Natural killer cell (primary cell): ENCODE results near the gene MBL2. TPM values are rescaled to one million over a fixed set of nuclear protein-coding genes. Genes with fewer than 3 reads are reported as not detected.

ENCODE experiments used
- ATAC-seq, 3 donors: fragments of 150-1000 bp in 2 of 3; fragments of 200-7000 bp in 1 of 3; cut with Tn5 transposase; 1 replicate in 1 of 3; 2 replicates in 2 of 3; pipeline ENCODE4 v1.10.0; 2021; ENCODE audit warnings: mild to moderate bottlenecking in 2 of 3, moderate library complexity in 2 of 3
- DNase-seq, 2 donors: peaks; one replicate each; pipeline versions ENCODE4 v3.0.0 to v3.0.0-alpha.2; 2013 to 2021; ENCODE audit warnings: mixed read lengths in 1 of 2
- H3K27ac ChIP-seq: one replicate; pipeline ENCODE4 v1.5.1; 2013; ENCODE audit warnings: mild to moderate bottlenecking, low read length
- H3K27me3 ChIP-seq: one replicate; pipeline ENCODE4 v1.6.1; 2013; ENCODE audit warnings: low read length; ENCODE audit not compliant: control insufficient read depth, insufficient read depth
- H3K36me3 ChIP-seq: one replicate; pipeline ENCODE4 v1.6.1; 2013; ENCODE audit warnings: low read length; ENCODE audit not compliant: control insufficient read depth, insufficient read depth
- H3K4me1 ChIP-seq: one replicate; pipeline ENCODE4 v1.6.1; 2013; ENCODE audit warnings: low read length; ENCODE audit not compliant: control insufficient read depth, insufficient read depth
- H3K4me3 ChIP-seq: one replicate; pipeline ENCODE4 v1.5.1; 2013; ENCODE audit warnings: low read length
- H3K9me3 ChIP-seq: one replicate; pipeline ENCODE4 v1.6.1; 2013; ENCODE audit warnings: low read length; ENCODE audit not compliant: control insufficient read depth, insufficient read depth
- H3K27ac Mint-ChIP-seq, 2 donors: one replicate each; pipeline ENCODE4 v1.8.0; 2022; ENCODE audit warnings: mild to moderate bottlenecking in 2 of 2, mixed read lengths in 2 of 2, moderate library complexity in 1 of 2
- H3K27me3 Mint-ChIP-seq, 2 donors: one replicate each; pipeline ENCODE4 v1.8.0; 2022; ENCODE audit warnings: low read depth in 2 of 2, mixed read lengths in 2 of 2
- H3K36me3 Mint-ChIP-seq: one replicate; pipeline ENCODE4 v1.8.0; 2022; ENCODE audit warnings: mixed read lengths
- H3K4me1 Mint-ChIP-seq, 2 donors: one replicate each; pipeline ENCODE4 v1.8.0; 2022; ENCODE audit warnings: mixed read lengths in 2 of 2
- H3K4me3 Mint-ChIP-seq: one replicate; pipeline ENCODE4 v1.8.0; 2022; ENCODE audit warnings: mild to moderate bottlenecking, moderate library complexity, mixed read lengths
- H3K9me3 Mint-ChIP-seq, 2 donors: one replicate each; pipeline ENCODE4 v1.8.0; 2022; ENCODE audit warnings: mixed read lengths in 2 of 2
- CTCF ChIP-seq: fragments of 200-600 bp; IDR thresholded peaks from one replicate; pipeline ENCODE4 v1.8.0; 2022; ENCODE audit warnings: antibody characterized with exemption
- WGBS: methylation state at CpG from one replicate; pipeline ENCODE4 v1.1.7; 2013; ENCODE audit warnings: missing lambda C conversion rate; ENCODE audit not compliant: insufficient coverage; 5-methylcytosine and 5-hydroxymethylcytosine counted together
- intact Hi-C: fragments of 100-400 bp; cut with micrococcal nuclease; formaldehyde crosslinking; loops from one replicate; pipeline ENCODE4 v1.14.2; 2022
- total RNA-seq, 4 donors: library from RNA; stranded (reverse); fragments of 120-200 nt in 1 of 4; gene quantifications; one replicate each; pipeline versions ENCODE4 v1.2.3 to v1.2.4, GENCODE V29; 2013 to 2022

The MBL2 gene
- total RNA-seq, 3 donors from 2014 or later (not counting 1 experiment from before 2014, with no cell fraction given): not detected

GRCh38 chr10:52775132-52775647 lies 2.6 kb upstream of the MBL2 start:
- DNase-seq (no peak), ATAC-seq (no peak)
- H3K27me3 ChIP-seq: no peaks in the 10 kb centered on the region
- H3K9me3 ChIP-seq: no peaks in the 10 kb centered on the region
- no peak overlapping the region for H3K4me3 ChIP-seq
- no peaks in the 10 kb centered on the region for H3K4me1 ChIP-seq
- no peak for TF ChIP-seq CTCF
- Mint-ChIP-seq H3K4me1 (no peaks in the 10 kb centered on the region), H3K9me3 (no peaks in the 10 kb centered on the region), H3K27me3 (no peaks in the 10 kb centered on the region), H3K27ac (no peak overlapping the region), H3K36me3 (no peaks in the 10 kb centered on the region), H3K4me3 (no peak overlapping the region)
- H3K36me3 ChIP-seq: no peaks in the 10 kb centered on the region
- intact Hi-C loops: no loop called here
- no peak overlapping the region for H3K27ac ChIP-seq
- WGBS: 89% methylated on average over 12 of the region's 12 CpGs

- H3K27ac Mint-ChIP-seq: no peak overlapping the region
- H3K27me3 Mint-ChIP-seq: no peaks in the 10 kb centered on the region
- no peak for ATAC-seq
- no peaks in the 10 kb centered on the region for H3K4me1 Mint-ChIP-seq
- intact Hi-C loops: no loop called here
- Histone ChIP-seq H3K4me3 (no peak overlapping the region), H3K36me3 (no peaks in the 10 kb centered on the region), H3K4me1 (no peaks in the 10 kb centered on the region), H3K27me3 (no peaks in the 10 kb centered on the region), H3K9me3 (no peaks in the 10 kb centered on the region), H3K27ac (no peak overlapping the region)
- DNase-seq: no peak
- 81% methylated on average over 5 of the region's 8 CpGs for WGBS
- H3K4me3 Mint-ChIP-seq: no peak overlapping the region
- no peaks in the 10 kb centered on the region for H3K36me3 Mint-ChIP-seq
- no peak for TF ChIP-seq CTCF
- no peaks in the 10 kb centered on the region for H3K9me3 Mint-ChIP-seq
These were observed 2.1 kb upstream of the MBL2 start for GRCh38 chr10:52774600-52775106.

GRCh38 chr10:52774182-52774581 lies 1.6 kb upstream of the MBL2 start:
- 100% methylated on average over 2 of the region's 2 CpGs for WGBS
- no peaks in the 10 kb centered on the region for H3K36me3 Mint-ChIP-seq

More at GRCh38 chr10:52774182-52774581, 1.6 kb upstream of the MBL2 start:
- ATAC-seq (no peak), DNase-seq (no peak)
- Histone ChIP-seq H3K27me3 (no peaks in the 10 kb centered on the region), H3K4me3 (no peak overlapping the region), H3K9me3 (no peaks in the 10 kb centered on the region), H3K4me1 (no peaks in the 10 kb centered on the region), H3K36me3 (no peaks in the 10 kb centered on the region), H3K27ac (no peak overlapping the region)
- no peaks in the 10 kb centered on the region for H3K9me3 Mint-ChIP-seq
- no peak overlapping the region for H3K27ac Mint-ChIP-seq
- no peak for TF ChIP-seq CTCF
- intact Hi-C loops: no loop called here
- H3K4me1 Mint-ChIP-seq: no peaks in the 10 kb centered on the region
- no peak overlapping the region for H3K4me3 Mint-ChIP-seq
- H3K27me3 Mint-ChIP-seq: no peaks in the 10 kb centered on the region
